Left hindlimb (tissue), 1 donor: ENCODE data around the gene FNBP1.
"Not testable (repeated sequence)": the region's sequence is repeated elsewhere in the genome, so short reads cannot be mapped to it uniquely, and the experiment has no call there.

Experiments
- DNase-seq: peaks from one replicate; pipeline ENCODE4 v3.0.0-alpha.2; 2018

Gene FNBP1

GRCh38 chr9:130043654-130044623, 950 bp upstream of the FNBP1 start:
- no peak for DNase-seq

- peak; percentile 50 for DNase-seq
These were observed 544 bp downstream of the FNBP1 start for GRCh38 chr9:130042406-130042884.

- DNase-seq = peak; percentile 48
These were observed 1.2 kb downstream of the FNBP1 start for GRCh38 chr9:130041648-130042405.

DNA sequence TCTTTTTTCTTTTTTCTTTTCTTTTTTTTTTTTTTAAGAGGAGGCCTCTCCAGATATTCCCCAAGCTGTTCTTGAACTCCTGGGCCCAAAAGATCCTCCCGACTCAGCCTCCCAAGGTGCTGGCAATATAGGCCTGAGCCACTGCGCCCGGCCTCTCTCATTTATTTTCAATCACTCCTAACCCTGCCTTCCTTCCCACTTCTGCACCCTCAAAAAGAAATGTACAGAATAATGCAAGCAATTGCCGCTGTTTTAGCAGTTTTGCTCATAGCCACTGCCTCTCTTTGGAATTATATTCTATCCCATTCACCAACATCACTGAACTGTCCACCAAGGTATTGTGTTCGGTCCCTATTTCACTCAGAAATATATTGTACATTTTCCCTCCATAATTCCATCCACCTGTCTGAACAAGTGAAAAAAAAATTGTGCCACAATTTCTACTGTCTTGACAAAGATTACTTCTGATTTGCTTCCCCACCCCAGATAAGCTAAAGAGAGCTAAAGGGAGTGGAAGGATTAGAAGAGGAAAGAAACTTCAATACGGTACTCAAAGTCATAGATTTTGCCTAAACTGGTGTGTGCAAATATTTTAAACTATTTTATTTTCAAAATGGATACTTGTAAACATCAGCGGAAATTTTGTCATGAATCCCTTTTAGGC, 1.9 kb downstream of the FNBP1 start:
- DNase-seq = no peak

DNA sequence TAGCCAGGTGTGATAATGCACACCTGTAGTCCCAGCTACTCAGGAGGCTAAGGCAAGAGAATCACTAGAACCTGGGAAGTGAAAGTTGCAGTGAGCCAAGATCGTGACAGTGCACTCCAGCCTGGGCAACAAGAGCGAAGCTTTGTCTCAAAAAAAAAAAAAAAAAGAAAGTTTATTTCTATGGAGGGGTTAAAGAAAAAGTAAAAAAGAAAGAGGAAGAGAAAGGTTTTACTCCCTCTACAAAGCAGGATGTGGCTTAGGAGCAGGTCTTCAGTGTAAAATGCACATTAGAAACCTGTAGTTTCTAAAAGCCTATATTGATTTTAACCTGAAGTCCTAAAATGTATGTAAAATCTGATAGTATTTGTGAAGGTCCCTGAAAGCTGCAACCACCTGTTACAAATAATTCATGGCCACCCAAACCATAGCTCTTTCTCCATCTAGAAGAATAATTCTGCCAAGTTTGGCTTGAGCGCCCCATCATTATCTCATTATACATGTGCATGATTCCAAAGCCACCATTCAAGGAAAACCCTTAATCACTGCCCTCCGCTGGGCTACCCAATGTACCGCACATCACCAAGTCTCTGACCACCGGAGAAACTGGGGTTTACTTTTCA, 3.4 kb downstream of the FNBP1 start:
- peak; percentile 42 for DNase-seq

- DNase-seq = no peak
These were observed 6.9 kb downstream of the FNBP1 start for GRCh38 chr9:130036099-130036498.

DNA sequence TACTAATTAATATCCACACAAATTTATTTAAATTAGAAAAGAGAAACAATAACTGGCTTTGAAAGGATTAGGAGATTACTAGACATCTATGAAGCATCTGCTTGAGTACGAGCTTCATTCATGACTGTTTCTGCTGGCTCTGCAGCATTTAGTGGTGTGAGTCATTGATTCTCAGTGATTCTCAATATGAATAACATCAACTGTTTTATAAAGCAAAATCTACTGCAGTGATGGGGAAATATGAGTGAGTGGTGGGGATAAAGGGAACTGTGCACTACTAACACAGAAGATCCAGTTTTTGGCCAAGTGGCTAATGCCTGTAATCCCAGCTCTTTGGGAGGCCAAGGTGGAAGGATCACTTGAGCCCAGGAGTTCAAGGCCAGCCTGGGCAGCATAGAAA, 8.4 kb downstream of the FNBP1 start:
- no peak for DNase-seq

GRCh38 chr9:130030651-130031127, 12.3 kb downstream of the FNBP1 start:
- no peak for DNase-seq

GRCh38 chr9:130029223-130029973, 13.6 kb downstream of the FNBP1 start:
- DNase-seq = no peak

GRCh38 chr9:130028493-130029222, 14.3 kb downstream of the FNBP1 start:
- DNase-seq = no peak

- DNase-seq = no peak
These were observed 15.2 kb downstream of the FNBP1 start for GRCh38 chr9:130027533-130028365.

- no peak for DNase-seq
These were observed 16.2 kb downstream of the FNBP1 start for GRCh38 chr9:130026583-130027340.

- DNase-seq = no peak
These were observed 18.4 kb downstream of the FNBP1 start for GRCh38 chr9:130024597-130024994.

DNA sequence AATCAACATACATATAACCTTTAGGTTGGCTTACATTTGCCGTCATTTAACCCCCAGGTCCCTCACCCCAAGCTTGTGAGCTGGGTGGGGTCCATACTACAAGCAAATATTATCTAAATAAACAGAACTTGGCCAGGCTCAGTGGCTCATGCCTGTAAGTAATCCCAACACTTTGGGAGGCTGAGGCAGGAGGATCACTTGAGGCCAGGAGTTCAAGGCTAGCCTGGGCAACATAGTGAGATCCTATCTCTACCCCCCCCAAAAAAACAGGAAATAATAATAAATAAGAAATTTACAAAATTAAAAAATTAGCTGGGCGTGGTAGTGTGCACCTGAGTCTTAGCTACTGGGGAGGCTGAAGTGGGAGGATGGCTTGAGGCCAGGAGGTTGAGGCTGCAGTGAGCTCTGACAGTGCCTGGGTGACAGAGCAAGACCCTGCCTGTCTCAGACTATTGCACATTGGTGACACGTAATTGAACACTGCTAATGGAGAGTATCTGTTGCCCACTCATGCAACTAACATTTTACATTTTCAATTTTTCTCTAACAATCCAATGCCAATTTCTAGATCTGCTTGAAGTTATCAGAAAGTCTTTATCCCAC, 18.9 kb downstream of the FNBP1 start:
- no peak for DNase-seq

GRCh38 chr9:130023144-130023787, 19.7 kb downstream of the FNBP1 start:
- DNase-seq = no peak

DNA sequence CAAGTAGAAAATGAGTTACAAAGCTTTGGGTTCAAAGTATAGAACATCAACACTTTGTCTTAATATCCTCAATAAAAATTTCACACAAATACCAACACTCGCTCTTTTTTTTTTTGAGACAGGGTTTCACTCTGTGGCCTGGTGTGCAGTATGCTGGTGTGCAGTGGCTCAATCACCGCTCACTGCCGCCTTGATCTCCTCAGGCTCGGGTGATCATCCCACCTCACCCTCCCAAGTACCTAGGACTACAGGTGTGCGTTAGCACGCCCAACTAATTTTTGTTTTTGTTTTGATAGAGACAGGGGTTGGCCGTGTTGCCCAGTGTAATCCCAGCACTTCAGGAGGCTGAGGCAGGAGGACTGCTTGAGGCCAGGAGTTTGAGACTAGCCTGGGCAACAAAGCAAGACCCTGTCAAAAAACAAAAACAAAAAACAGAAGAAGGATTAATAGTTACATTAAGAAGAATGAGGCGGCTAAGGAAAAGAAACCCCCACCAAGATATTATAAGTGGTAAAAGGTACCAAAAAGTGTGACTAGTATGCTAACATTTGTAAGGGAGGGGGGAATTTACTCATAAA, 20.3 kb downstream of the FNBP1 start:
- no peak for DNase-seq

- not testable (repeated sequence) for DNase-seq
These were observed 21.1 kb downstream of the FNBP1 start for GRCh38 chr9:130021842-130022241.

GRCh38 chr9:130021123-130021522, 21.9 kb downstream of the FNBP1 start:
- no peak for DNase-seq
